Hepatocyte (in vitro differentiated cells): Measurements from ENCODE around the gene CSF2RB.

ENCODE experiments used
- CTCF ChIP-seq: fragments of 200-600 bp; sonication (generic); IDR thresholded peaks from 2 replicates; pipeline ENCODE4 v1.5.1; 2016; ENCODE audit warnings: antibody characterized with exemption, mild to moderate bottlenecking; ENCODE audit not compliant: poor library complexity
- EZH2phosphoT487 ChIP-seq: fragments of 200-600 bp; sonication (generic); IDR thresholded peaks from one replicate; pipeline ENCODE4 v1.6.1; 2018; ENCODE audit warnings: antibody characterized with exemption, mild to moderate bottlenecking, low read depth, moderate library complexity; ENCODE audit not compliant: unreplicated experiment, severe bottlenecking

DNA sequence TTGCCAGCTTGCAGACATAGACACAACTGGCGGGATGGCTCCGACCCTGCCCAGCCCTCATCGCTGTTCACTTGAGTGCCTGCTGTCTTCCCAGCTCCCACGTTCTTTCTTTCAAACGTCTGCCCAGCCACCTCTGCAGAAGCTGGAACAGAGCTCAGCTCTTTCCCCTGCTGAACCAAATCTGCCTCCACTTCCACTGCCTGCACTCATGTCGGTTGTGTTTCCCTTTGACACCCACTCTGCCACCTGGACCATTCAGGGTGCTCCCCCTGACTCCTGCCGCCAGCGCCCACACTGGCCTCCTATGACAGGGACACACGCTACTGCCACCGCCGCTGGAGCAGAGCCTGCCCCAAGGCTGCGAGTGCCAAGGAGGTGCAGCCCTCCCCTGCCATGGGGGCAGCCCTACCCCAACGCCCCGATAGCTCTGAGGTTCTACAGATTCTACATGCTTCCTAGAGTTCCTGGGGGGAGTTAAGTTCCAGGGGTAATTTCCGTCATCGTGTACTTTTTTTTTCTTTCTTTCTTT is 67.9 kb downstream of the CSF2RB start:
- TF ChIP-seq CTCF = no peak
- no peak for TF ChIP-seq EZH2phosphoT487
